Stomach (tissue), 4 donors: Measurements from ENCODE around the gene SLC1A5.
A peak's percentile ranks its signal among the peaks of the same experiment; 100 is the strongest.

ENCODE experiments used
- POLR2A ChIP-seq, 4 donors: fragments of 450-650 bp; IDR thresholded peaks; one replicate each; pipeline ENCODE4 v1.6.1; 2016; ENCODE audit warnings: antibody characterized with exemption in 4 of 4, control low read depth in 2 of 4, mild to moderate bottlenecking in 1 of 4, moderate library complexity in 1 of 4
- TF ChIP-seq, protein P1 (sequence below), 7 experiments: fragments of 450-650 bp in 4 of 7; fragments of 200-600 bp in 3 of 7; sonication (generic) in 3 of 7; IDR thresholded peaks; one replicate each; pipeline ENCODE4 v1.5.1; 2016 to 2019; ENCODE audit warnings: antibody characterized with exemption in 7 of 7, control low read depth in 2 of 7, mild to moderate bottlenecking in 1 of 7

DNA sequence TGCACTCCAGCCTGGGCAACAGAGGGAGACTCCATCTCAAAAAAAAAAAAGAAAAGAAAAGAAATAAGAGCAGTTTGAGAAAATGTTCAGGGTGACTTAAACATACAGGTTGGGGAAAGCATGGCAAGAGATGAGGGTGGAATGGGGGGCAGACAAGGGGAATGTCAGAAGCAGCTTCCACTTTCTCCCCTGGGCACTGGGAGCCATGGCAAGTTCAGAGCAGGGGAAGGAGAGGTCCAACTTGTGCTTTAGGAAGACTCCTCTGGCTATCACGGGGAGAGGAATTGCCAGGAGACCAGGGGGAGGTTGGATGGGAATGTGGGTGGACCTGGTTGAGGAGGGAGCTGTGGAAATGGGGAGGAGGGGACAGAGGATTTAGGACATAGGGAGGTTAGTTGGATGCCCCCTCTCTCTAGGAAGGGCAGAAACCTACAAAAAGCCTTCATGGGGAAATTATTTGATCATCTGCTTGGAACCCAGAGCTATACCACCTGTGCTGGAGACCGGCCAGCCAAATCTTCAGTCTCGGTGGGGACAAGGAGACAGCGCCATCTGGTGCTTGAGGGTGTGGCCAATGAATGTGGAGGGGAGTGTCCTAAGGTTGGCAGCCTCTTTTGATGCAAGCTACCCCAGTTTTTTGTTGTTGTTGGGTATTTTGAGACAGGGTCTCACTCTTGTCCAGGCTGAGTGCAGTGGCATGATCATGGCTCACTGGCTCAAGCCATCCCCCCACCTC is 34.8 kb downstream of the SLC1A5 start:
- TF ChIP-seq, protein P1, sequence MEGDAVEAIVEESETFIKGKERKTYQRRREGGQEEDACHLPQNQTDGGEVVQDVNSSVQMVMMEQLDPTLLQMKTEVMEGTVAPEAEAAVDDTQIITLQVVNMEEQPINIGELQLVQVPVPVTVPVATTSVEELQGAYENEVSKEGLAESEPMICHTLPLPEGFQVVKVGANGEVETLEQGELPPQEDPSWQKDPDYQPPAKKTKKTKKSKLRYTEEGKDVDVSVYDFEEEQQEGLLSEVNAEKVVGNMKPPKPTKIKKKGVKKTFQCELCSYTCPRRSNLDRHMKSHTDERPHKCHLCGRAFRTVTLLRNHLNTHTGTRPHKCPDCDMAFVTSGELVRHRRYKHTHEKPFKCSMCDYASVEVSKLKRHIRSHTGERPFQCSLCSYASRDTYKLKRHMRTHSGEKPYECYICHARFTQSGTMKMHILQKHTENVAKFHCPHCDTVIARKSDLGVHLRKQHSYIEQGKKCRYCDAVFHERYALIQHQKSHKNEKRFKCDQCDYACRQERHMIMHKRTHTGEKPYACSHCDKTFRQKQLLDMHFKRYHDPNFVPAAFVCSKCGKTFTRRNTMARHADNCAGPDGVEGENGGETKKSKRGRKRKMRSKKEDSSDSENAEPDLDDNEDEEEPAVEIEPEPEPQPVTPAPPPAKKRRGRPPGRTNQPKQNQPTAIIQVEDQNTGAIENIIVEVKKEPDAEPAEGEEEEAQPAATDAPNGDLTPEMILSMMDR (IDR thresholded peaks at IDR 0.05) = peak in 5 of 7 experiments; percentile 5 to 47 (median 32)
- TF ChIP-seq POLR2A (IDR thresholded peaks at IDR 0.05) = no peak
